Stimulated activated CD8-positive, alpha-beta memory T cell treated with anti-CD3 and anti-CD28 coated beads, Interleukin-2, amount 100 ng/mL, for 1 hour (primary cell): ENCODE results near the gene ENDOD1.
A peak's percentile ranks its signal among the peaks of the same experiment; 100 is the strongest.
"Not testable (repeated sequence)": the region's sequence is repeated elsewhere in the genome, so short reads cannot be mapped to it uniquely, and the experiment has no call there.

Experiments used
- DNase-seq, 2 donors: peaks; one replicate each; pipeline ENCODE4 v3.0.0-alpha.2; 2020; ENCODE audit warnings: low read depth in 2 of 2

The ENDOD1 gene, protein sequence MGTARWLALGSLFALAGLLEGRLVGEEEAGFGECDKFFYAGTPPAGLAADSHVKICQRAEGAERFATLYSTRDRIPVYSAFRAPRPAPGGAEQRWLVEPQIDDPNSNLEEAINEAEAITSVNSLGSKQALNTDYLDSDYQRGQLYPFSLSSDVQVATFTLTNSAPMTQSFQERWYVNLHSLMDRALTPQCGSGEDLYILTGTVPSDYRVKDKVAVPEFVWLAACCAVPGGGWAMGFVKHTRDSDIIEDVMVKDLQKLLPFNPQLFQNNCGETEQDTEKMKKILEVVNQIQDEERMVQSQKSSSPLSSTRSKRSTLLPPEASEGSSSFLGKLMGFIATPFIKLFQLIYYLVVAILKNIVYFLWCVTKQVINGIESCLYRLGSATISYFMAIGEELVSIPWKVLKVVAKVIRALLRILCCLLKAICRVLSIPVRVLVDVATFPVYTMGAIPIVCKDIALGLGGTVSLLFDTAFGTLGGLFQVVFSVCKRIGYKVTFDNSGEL

DNA sequence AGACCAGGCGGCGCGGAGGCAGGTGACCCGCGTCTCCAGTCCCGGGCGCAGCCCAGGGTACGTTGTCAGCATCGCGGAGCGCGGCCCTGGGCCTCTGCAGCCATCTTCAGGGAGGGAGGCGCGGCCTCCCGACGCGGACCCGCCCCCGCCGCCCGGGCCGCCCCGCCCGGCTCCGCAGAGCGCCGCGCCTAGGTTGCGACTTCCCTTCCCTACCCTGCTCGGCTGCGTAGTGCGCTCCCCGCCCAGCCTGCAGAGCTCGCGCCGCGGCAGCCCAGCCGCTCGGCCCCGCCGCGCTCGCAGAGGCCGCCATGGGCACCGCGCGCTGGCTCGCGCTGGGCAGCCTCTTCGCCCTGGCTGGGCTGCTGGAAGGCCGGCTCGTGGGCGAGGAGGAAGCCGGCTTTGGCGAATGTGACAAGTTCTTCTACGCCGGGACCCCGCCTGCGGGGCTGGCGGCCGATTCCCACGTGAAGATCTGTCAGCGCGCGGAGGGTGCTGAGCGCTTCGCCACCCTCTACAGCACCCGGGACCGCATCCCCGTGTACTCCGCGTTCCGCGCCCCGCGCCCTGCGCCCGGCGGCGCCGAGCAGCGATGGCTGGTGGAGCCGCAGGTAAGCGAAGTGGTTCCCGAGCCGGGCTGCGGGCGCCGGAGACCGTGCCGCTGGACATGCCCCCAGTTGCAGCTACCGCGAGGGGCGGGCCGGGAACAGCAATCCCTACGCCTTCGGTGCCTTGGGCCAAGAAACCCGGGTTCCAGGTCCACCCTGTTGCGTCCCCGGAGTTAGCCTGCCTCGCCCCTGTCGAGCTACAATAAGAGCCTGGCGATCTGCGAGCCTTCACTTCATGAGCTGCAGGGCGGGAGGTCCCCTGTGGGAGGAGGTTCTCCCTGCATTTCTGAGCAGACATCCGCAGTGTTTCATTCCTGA, at the start of gene ENDOD1:
Gene ENDOD1, plus strand, starts transcription at position 227 of the 923 bp plus-strand sequence. Its CDS starts 82 bp downstream, at position 309.
- DNase-seq = peak; percentile 58 to 71

DNA sequence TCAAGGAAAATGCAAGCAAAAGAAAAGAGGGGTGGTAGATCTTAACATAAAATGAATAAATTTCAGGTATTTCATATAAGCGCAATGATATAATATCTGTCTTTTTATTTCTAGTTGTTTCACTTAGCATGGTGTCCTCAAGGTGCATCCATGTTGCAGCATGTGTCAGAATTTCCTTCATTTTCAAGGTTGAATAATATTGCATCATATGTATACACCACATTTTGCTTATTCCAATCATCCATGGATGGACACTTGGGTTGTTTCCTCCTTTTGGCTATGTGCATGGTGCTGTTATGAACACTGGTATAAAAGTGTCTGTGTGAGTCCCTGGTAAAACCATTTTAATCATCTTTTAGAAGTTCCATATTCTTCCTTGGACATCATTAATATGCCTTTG, 47.4 kb upstream of the ENDOD1 start:
- DNase-seq = no peak

DNA sequence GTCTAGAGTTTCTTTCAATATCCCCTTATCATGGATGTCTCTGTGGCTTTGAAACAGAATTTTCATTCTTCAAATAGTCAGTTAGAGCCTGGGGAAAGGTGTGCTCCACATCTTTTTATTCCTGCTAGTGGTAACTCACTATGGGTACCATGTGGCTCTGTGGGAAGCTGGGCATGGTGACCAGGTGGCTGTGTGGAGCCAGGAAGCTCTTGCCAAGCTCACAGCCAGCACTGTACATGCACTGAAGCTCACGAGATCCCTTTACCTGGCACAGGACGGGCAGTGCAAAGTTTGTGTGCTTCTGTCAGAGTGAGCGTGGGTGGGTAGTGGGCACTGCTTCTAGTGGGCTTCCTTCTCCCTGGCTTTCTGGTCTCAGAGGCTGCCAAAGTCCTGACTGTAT, 46.7 kb upstream of the ENDOD1 start:
- no peak for DNase-seq

DNA sequence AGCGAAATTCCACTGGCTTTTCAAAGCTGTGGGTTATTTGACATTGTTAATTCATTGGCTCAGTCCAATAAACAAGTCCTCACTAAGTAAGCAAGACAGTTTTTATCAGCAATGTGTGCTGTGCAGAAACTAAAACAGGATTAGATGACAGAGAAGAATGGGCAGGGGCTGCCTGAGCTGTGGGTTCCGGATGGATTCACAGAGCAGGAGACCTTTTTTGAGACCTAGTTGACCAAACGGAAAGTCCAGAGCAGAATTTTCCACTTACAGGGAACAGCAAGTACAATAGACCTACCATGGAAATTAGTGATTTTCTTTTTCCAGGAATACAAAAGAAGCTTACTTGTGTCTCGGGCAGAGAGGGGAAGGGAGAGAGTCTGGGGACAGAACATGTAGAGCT, 45.6 kb upstream of the ENDOD1 start:
- DNase-seq = no peak

DNA sequence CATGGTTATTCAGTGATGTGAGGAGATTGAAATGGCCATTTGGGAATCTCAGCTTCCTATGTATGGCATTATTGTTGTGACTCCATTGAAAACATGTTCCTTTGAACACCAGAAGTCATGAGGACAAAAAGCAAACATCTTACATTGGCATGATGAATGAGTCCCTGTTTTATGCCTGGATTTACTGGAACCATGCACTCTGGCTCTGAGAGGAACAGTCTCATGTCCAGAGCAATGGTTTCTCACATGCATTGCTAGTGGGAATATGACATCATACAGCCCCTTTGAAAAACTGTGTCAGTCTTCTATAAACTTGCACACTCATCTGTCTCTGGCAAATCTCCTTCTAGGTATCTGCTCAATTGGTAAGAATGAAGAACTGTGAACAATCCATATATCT, 43.8 kb upstream of the ENDOD1 start:
- no peak for DNase-seq

DNA sequence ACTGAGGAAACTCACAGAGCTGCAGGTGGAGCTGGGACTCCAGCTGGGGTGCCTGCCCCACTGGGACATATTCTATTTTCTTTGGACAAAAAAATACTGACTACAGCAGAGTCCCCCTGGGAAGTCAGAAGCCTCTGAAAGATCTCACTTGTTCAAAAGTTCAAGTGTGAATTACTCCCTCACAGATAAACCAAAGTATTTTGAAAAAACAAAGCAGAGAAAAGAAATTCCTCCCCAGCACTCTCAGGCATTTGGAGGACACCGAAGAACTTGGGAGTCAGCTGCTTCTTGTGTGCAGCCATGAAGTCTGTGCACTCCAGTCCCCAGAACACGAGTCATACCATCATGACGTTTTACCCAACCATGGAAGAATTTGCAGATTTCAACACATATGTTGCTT, 40.5 kb upstream of the ENDOD1 start, which contains the start of gene KDM4F:
Gene KDM4F, plus strand, starts transcription at position 301 of the 400 bp plus-strand sequence.
- DNase-seq = not testable (repeated sequence)

DNA sequence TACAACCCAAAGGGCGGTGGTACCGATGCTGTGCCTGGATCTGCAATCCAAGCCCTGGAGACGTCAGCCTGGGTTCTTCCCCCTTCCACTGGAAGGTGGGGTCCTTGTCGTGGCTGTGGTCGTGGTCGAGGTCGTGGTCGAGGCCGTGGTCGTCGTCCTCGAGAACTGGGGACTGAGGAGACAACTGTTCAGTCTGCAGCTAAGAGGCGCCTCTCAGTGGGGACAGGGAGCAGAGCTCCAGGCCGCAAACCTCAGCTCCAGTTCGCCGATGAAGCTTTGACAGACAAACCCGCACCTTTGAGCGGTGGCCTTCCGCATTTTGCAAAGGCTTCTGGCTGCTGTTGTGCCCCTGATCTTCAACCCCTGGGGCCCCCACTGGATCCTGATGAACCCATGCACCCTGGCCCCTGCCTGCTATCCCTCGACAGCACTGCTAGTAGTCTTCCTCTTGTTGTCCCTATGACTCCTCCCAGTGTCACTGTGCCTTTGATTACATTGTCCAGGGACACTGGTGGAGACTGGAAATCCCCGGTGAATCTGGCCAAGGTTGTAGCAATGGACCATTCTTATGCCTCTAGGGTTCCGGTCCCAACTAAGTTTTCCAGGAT, 38.9 kb upstream of the ENDOD1 start:
- DNase-seq = no peak

DNA sequence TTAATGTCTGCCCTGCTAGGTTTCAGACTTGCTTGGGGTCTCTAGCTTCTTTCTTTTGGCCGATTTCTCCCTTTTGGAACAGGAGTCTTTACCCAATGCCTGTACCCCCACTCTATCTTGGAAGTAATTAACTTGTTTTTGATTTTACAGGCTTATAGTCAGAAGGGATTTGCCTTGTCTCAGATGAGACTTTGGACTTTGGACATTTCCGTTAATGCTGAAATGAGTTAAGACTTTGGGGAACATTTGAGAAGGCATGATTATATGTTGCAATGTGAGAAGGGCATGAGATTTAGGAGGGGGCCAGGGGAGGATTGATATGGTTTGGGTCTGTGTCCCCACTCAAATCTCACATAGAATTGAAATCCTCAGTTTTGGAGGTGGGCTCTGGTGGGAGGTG, 35.3 kb upstream of the ENDOD1 start:
- no peak for DNase-seq

DNA sequence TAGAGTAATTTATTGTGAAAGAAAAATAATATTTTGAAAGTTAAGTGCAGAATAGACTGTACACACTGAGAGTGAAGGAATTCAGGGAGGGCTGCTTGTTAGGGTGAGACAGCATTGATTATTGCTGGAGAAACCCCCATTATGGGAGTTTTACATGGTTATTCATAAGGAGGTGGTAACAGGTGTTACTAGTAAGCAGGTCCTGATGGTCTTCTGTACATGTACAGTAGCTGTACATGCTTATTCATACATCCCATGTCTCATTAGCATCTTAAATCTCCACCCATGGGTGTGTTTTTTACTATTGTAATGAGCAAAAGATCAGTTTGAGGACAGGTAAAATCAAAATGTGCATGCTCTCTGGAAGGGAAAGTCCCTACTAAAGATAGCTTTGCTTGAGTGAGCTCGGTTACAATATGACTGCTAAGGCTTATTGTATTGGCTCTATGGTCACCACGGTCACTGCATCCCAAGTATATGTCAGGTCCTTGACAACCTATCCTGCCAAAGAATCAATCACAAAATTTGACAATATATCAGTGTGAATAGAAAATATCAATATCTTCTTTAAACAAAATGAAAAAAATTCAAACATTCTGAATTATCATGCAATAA, 34.3 kb upstream of the ENDOD1 start:
- DNase-seq = no peak

DNA sequence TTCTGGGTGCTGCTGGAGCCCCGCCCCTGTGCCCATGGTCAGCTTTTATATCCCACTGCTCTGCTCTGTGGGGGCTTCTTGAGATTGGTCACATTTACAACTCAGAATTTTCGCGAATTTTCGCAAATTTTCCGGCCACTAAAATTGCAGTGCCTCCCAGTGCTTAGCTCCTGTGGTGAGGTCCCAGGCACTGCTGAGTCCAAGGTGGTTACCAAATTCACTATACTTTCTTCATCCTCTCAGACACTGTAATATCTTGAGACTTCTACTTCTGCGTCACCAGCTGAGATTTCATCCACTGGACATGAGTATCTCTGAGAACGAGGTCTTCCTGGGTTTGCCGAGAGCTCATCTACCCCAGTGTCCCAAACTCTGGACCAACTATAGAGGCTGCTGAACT, 31.7 kb upstream of the ENDOD1 start:
- no peak for DNase-seq

DNA sequence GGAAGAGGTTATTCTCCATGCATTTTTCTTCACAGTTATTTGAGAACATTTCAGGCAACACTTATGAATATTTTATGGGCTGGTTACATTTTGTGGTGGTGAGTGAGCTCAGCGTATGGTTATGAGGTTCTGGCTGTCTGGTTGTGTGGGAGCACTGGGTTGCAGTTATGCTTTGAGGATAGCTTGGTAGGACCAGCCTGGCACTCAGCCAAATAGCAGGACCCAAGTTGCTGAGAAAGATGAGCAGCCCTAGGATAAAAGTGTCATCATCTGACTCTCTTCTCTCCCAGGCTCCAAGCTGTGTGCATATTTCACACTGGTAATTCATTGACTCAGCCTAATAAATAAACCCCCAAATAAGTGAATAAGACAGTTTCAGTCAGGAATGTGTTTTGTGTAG, 31.0 kb upstream of the ENDOD1 start:
- DNase-seq = no peak

DNA sequence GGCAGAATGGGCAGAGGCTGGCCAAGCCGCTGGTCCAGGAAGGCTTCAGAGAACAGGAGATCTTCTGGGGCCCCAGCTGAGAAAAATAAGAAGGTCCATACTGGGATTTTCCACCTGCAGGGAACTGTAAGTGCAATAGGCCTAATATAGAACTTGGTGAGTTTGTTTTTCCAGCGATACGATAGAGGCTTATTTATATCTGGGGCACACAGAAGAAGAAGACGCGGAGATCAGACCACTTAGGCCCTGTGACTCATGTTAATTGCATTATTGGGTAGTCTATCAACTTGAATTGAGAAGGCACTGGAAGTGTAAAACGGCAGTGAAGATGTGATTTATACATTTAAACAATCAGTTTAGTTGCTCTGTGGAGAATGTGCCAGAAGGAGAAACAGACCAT, 30.6 kb upstream of the ENDOD1 start:
- DNase-seq = no peak

DNA sequence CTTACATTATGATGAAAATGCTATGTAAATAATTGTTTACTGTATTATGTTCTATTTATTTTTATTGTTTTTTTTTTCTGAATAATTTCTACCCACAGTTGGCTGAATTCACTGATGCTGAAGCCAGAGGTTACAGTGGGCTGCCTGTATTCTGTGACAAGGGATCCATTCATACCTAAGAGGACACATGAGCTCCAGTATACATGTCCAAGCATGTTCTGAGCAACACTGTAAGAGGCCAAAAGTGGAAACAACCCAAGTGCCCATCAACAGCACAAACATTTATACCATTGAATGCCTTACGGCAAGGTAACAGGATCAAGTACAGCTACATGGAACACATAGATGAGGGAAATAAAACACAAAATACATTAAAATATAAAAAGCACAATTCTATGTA, 24.3 kb upstream of the ENDOD1 start:
- no peak for DNase-seq

DNA sequence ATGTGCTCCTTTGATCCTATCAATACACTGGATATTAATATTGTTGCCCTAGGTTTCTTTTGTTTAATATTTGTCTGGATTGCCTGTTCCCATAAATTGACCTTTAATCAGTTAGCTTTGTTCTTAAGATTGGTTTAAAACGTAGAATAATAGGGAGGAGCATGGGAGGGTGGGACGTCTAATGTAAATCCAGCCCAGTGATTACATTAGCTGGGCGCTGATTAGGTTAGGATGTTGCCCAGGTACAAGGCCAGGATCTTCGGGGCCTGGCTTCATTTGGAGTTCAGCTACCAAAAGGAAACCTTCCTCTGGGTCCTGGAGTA, 23.0 kb upstream of the ENDOD1 start, which contains the start of gene SRSF8:
Gene SRSF8, plus strand, starts transcription at position 204 of the 323 bp plus-strand sequence. CDS start 308 bp downstream, outside the sequence.
- no peak for DNase-seq

DNA sequence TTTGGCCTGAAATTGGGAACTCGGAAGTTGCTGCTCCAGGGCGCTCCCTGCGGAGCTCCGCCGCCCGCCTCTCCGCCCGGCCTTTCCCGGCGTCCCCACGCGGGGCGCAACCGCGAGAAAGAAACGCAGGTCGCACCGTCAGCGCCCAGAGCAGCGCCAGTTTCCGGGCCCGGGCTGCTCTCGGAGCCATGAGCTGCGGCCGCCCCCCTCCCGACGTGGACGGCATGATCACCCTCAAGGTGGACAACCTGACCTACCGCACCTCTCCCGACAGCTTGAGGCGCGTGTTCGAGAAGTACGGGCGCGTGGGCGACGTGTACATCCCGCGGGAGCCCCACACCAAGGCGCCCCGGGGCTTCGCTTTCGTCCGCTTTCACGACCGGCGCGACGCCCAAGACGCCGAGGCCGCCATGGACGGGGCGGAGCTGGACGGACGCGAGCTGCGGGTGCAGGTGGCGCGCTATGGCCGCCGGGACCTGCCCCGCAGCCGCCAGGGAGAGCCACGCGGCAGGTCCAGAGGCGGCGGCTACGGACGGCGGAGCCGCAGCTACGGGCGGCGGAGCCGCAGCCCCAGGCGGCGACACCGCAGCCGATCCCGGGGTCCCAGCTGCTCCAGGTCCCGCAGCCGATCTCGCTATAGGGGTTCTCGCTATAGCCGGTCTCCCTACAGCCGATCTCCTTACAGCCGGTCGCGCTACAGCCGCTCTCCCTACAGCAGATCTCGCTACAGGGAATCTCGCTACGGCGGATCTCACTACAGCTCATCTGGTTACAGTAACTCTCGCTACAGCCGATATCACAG, 22.4 kb upstream of the ENDOD1 start:
- peak; percentile 41 to 44 for DNase-seq

DNA sequence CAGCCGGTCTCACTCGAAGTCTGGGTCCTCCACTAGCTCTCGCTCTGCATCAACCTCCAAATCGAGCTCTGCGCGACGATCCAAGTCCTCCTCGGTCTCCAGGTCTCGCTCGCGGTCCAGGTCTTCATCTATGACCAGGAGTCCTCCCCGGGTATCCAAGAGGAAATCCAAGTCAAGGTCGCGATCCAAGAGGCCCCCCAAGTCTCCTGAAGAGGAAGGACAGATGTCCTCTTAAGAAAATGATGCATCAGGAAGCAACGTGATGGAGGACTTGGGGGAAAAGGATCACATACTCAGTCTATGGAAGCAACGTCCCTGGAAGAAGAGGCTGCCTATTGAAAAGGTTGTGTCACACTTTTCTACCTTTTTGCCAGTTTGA, 21.8 kb upstream of the ENDOD1 start:
- no peak for DNase-seq

DNA sequence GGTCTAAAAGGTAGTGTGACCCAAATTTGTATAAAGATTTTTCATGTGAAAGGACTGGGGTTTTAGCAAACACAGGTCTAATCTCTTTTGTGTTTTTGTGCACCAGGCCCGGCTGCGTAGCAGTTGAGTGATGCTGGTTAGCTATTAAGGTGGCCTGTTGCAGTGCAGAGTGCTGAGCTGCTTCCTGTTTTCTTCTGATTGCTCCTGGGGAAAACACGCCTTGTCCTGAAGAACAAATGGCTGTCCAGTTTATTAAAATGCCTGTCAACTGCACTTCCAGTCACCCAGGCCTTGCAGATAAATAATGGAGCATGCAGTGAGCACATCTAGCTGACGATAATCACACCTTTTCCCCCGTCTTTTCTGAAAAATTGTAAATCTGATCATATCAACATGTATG, 21.1 kb upstream of the ENDOD1 start:
- DNase-seq = peak in 1 of 2 donors; percentile 29

DNA sequence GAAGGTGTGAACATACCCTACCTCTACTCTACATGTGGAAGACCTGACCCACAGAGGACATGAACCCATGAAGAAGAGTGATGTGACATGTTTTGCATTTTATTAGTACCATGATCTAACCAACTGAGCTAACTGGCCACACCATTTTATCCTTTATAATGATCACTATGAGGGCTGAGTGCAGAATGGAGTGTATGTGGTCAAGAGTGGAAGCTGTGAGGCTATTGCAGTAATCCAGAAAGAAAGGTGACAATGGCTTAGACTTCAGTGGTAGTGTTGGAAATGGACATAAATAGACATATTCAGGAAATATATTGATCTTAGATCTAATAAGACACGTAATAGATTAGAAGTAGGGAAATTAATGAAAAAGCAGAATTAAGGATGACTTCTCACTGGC, 19.2 kb upstream of the ENDOD1 start:
- no peak for DNase-seq

DNA sequence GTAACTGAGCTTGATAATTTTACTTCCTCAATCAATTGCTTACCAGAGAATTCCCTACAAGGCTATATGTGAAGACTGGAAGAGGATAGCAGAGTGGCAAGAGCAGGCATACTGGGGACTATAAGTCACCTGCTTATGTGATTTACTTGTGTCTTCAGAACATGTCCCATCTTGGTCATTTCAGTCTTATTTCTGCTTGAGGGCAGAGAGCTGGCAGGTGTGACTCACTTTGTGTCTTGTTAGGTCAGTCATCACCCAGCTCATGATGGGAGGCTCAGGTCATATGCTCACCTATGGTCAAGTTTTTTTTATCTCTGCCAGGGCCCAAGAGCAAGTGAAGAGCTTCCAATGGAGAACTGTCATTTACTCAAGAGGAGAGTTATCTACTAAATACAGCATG, 16.7 kb upstream of the ENDOD1 start:
- no peak for DNase-seq

DNA sequence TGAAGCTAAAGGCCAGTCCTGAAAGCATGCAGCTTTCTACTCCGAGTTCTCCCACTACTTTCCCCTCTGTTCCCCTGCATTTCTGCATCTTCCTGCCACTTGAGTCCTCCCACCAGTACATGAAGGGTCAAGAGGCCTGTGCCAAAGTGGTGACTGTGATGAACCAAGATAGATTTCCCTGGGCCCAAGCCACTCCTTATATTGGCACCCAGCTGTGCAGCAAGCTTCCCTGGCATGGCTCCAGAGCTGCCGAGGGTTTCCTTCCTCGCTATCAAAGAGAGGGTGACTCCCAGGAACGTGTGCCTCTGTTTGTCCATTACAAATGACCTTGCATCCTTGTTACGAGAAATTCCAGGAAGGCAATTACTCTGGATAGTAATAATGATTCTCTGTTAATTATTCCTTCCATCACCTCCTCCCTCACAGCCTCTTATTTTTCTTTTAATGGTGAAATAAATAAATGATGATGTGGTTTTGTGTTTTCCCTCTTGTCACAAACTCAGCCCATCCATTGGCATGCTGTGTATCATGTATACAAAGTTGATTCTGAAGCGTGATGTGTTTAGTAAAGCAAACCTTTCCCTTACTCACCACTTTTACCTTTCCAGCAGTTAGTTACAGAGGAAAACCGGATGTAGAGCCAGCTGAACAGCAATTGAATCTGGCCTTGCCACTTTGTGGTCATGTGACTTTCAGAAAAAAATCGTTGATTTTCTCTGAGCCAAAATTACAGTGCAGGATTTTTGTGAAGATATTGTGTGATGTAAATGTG, 14.7 kb upstream of the ENDOD1 start:
- DNase-seq = no peak
